GM23338 (cell line): ENCODE data around the gene CTU2.

ENCODE experiments used
- CREB1 ChIP-seq: fragments of 250-450 bp; sonication (Bioruptor Pico); IDR thresholded peaks from 2 replicates; pipeline ENCODE4 v1.5.0; 2020; ENCODE audit warnings: low read depth, mild to moderate bottlenecking, moderate library complexity
- EZH2 ChIP-seq: fragments of 200-600 bp; sonication (generic); IDR thresholded peaks from one replicate; pipeline ENCODE4 v1.8.0; 2017; ENCODE audit warnings: antibody characterized with exemption, mild to moderate bottlenecking, low read depth; ENCODE audit not compliant: unreplicated experiment
- EZH2phosphoT487 ChIP-seq: fragments of 200-600 bp; sonication (generic); IDR thresholded peaks from one replicate; pipeline ENCODE4 v1.8.1; 2018; ENCODE audit warnings: antibody characterized with exemption; ENCODE audit not compliant: unreplicated experiment
- POLR2AphosphoS5 ChIP-seq: IDR thresholded peaks from 2 replicates; pipeline ENCODE4 v1.6.1; 2016; ENCODE audit warnings: antibody characterized with exemption, low read depth
- ZNF114 ChIP-seq: fragments of 250-450 bp; sonication (Bioruptor Pico); IDR thresholded peaks from 2 replicates; pipeline ENCODE4 v1.5.0; 2020; ENCODE audit warnings: mild to moderate bottlenecking, moderate library complexity
- TF ChIP-seq, protein P1 (sequence below): IDR thresholded peaks from 2 replicates; pipeline ENCODE4 v1.6.1; 2016; ENCODE audit warnings: antibody characterized with exemption
- TF ChIP-seq, protein P2 (sequence below), 2 experiments: fragments of 200-600 bp in 1 of 2; sonication (generic) in 1 of 2; conservative IDR thresholded peaks; 2 replicates each; pipeline versions ENCODE4 v1.5.1 to v1.6.1; 2016 to 2017; ENCODE audit warnings: antibody characterized with exemption in 2 of 2, low read depth in 2 of 2, mild to moderate bottlenecking in 2 of 2, moderate library complexity in 1 of 2

DNA sequence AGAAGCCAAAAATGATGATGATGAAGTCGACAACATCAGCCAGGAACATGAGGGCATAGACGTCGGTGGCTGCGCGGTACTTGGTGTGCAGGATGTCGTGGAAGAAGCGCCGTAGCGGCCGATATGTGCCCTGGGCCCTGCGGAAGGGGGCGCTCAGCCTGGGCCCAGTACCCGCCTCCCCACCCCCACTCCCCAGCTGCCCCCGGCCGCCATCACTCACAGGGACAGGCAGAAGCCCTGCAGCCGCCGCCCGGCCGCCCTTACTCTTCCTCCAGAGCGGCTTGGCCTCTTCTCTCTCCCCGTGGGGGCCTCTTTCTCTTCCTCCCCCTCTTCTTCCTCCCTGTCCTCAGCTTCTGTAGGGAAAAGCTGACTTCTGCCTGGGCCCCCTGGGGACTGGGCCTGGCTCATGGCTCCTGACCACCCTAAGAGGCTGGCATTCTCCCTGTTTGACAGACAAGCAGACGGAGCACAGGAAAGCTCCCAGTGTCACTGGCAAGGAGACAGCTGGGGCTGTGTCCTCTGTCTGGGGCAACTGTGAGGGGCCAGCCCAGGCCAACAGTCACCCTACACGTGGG, 14.2 kb downstream of the CTU2 start:
- TF ChIP-seq, protein P1, sequence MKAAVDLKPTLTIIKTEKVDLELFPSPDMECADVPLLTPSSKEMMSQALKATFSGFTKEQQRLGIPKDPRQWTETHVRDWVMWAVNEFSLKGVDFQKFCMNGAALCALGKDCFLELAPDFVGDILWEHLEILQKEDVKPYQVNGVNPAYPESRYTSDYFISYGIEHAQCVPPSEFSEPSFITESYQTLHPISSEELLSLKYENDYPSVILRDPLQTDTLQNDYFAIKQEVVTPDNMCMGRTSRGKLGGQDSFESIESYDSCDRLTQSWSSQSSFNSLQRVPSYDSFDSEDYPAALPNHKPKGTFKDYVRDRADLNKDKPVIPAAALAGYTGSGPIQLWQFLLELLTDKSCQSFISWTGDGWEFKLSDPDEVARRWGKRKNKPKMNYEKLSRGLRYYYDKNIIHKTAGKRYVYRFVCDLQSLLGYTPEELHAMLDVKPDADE, result no peak
- TF ChIP-seq, protein P2, sequence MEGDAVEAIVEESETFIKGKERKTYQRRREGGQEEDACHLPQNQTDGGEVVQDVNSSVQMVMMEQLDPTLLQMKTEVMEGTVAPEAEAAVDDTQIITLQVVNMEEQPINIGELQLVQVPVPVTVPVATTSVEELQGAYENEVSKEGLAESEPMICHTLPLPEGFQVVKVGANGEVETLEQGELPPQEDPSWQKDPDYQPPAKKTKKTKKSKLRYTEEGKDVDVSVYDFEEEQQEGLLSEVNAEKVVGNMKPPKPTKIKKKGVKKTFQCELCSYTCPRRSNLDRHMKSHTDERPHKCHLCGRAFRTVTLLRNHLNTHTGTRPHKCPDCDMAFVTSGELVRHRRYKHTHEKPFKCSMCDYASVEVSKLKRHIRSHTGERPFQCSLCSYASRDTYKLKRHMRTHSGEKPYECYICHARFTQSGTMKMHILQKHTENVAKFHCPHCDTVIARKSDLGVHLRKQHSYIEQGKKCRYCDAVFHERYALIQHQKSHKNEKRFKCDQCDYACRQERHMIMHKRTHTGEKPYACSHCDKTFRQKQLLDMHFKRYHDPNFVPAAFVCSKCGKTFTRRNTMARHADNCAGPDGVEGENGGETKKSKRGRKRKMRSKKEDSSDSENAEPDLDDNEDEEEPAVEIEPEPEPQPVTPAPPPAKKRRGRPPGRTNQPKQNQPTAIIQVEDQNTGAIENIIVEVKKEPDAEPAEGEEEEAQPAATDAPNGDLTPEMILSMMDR (conservative IDR thresholded peaks at IDR 0.05; ENCODE audit: low read depth in 2 of 2), result no peak
- TF ChIP-seq CREB1 (CRISPR knock-in tag) (no peak), POLR2AphosphoS5 (no peak), EZH2phosphoT487 (no peak), EZH2 (no peak), ZNF114 (no peak)
